GM18867 (cell line): ENCODE measurements around the gene CYB5R2.

Experiments
- ATAC-seq: cut with Tn5 transposase; IDR thresholded peaks from one replicate; pipeline ENCODE4 v1.9.1; 2021; ENCODE audit warnings: mild to moderate bottlenecking, moderate library complexity; ENCODE audit not compliant: unreplicated experiment

CYB5R2 gene

DNA sequence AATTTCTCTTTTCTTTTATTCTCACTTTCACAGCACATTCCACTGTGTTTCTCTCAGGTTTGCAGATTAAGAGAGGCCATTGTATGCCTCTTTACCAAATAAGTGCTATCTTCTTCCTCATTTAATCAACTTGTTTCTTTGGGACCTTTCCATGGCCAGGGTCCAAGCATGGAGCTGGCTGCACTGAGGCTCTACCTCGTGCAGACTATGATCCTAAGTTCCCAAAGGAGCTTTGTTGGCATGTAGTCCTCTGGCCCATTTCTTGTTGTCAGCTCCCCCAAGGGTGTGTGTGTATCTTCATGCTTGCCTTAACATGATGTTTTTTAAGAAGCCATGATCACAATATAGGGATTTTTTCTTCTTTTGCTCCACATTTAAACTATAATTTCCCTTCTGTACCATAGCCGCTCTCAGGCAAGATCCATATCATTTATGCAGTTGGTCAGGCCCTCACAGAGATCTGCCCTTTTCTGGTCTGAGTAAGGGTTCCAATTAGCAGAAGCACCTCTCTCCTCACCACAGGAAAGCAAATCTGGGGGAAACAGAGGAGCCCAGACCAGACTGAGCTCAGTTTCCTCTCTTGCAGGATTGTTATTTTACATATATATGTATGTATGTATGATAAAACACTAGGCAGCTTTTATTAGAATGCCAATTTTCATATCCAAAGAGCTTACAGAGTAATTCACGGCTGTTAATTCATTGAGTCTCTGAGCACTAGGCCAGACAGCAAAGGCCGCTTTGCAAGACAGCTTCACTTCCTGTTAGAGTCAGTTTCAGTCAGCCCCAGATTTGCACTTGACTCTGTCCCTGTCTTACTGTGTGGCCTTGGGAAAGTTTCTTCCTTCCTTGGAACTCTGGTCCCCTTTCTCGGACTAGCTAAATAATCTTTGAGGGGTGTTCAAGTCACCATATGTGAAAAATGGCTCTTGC, 34.3 kb downstream of the CYB5R2 start:
- ATAC-seq, result no peak

DNA sequence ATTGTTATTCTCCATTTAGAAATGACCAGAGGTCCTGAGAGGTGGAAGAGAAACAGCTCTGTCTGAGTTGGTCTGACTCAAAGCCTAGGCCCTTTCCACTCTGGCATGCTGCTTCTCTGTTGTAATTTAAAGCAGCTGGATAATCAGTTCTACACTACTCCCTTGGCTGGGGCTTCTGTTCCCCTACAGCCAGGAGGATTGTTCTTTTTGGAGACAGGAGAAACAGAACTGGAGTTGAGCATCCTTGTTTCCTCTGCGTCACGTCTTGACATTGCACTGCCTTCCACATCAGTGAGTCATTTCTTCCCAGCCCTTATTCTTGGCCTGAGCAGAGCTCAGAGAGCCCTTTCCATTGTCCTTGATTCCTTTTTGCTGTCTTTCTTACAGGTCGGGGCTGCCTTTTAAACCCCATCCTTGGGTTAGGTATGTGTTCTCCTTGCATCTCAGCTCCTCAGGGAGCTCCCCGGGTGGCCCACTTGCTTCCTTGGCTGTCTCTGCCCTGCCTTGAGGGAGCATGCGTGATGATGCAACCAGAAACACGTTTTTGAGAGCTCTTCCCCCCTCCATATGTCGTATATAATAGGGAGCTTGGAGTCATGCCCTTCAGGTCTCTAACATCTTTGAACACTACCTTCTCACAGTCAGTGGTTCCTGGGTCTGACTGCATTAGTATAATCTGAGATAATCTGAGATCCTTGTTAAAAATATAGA, 35.7 kb downstream of the CYB5R2 start:
- no peak for ATAC-seq

DNA sequence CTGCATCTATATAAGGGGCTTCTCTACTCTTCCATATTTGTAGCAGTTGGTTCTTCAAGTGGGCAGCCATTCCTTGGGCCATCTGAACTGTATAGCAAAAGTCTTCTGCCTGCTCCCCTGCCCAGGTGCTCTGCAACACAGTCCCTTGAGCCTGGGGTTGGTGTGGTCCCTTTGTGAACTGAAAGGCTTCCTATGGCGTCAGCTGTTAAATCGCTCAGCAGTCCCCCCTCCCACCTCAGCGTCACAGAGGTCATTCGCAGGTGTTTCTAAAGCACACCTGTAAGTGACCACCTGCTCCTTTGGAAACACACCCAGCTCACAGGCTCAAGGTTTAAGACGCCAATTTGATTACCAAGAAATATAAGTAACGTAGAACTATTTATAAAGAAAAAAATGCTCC, 37.0 kb downstream of the CYB5R2 start:
- ATAC-seq, result no peak

DNA sequence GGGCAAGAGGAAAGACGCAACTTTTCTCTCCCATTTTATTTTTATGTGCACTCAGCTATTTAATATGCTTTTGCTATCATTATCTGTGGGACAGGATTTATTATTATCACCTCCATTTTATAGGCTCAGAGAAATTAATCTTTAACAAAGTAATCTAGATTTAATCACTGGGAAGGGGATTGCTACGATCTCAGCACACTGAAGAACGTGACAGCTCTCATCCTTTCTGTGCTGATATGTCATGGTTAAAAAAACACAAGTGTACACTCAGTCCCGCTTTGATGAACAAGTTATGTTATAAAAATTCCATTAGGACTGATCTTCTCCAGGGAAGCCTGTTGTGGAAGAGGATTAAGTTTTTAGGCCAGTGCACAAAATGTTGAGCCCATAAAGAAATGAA, 37.6 kb downstream of the CYB5R2 start:
- ATAC-seq, result no peak

DNA sequence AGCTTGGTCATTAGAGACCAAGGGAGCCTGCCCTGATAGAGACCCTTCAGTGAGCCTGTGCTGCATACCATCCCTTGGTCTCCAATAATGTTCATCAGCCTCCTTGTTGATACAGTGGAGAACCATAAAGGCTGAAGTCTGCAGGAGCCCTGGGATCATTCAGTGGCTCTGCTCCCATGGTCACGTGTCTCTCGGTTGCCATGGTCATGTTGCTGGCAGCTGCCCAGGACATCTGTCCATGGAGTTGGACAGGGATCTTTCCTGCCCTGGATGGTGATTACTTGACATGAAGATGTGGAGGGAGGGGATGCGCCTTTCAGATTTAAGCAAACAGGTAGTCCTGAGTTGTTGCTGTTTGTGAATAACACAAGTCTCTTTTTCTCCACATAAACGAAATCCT, 38.2 kb downstream of the CYB5R2 start:
- no peak for ATAC-seq

DNA sequence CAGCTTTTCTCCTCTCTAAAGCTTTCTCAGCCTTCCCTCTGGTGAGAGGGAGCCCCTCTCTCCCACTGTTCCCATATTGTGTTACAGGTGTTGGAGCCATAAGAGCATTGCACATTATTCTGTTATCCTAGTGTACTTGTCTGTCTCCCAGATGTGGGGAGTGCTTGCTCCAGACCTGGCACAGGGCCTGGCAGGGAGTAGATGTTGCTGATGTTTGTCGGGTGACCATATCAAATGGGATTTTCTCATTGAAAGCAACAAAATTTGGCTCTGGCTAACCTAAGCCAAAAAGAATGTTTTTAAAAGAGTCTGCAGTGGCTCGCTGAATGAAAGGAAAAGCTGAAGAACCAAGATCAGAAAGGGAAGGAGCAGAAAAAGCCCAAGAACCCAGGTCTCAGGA, 41.1 kb downstream of the CYB5R2 start:
- no peak for ATAC-seq

DNA sequence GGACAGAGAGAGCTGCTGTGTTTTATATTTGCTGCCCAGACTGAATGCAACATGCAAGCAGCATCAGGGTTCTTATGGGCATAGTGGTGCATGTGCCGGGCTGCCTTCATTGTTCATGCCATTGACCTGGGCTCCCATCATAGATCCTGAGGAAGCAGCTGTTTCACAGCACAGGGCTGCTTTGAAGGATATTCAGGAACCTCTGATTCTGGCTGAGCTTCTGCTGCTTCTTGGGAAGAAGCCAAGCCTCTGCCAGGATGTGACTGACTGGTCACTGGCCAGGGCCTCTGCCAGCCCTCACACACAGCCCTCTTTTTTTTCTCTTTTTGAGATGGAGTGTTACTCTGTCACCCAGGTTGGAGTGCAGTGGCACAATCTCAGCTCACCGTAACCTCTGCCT, 43.3 kb downstream of the CYB5R2 start:
- no peak for ATAC-seq

DNA sequence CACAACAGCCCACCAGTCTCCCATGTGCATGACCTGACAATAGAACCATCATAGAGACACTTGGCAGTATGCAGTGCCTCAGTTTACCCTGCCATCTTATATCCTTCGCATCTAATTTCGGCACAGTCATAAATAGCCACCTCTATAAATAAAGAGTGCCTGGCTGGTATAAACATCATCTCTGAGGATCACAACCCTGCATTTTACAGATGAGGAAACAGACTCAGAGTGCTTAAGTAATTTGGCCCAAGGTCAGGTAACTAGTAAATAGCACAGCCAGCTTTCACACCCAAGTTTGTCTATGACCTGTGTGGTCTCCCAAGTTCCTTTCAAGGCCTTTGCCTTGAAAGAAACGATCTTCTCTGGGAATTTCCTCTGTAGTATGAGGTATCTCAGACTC, 44.6 kb downstream of the CYB5R2 start:
- ATAC-seq, result no peak

DNA sequence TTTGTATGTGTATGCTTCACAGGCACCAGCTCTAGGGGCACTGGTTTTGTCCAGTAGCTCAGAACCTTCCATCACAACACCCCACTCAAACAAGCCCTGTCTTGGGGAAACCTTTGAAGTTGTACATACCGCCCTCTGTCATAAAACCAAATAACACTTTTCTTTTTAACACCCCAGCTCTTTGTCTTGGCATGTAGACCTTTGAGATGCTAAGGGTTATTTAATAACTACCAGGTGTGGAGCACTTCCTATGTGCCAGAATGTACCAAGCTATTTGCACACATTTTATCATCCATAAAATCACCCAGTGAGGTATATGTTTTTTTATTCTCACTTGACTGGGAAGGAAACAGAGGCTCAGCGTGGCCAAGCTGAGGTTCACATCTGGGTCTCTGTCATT, 50.6 kb downstream of the CYB5R2 start:
- no peak for ATAC-seq

DNA sequence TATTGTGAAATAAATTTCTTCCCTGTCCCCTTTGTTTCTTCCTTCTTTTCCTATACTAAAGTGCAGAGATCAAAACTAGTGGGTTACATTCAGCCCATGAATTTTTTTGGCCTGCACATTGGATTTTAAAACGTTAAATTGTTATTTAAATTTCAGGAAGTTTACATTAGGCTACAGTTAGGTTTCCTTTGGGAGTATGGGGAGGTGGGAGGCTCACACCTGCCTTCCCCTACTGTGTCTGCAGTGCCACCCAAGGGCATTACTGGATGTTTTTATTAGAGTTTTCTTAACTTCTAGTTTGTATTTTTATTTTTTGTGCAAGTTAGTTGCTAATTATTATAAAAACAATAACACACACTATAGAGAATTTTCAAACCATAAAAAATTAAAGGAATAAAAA, 51.7 kb downstream of the CYB5R2 start:
- ATAC-seq, result no peak

DNA sequence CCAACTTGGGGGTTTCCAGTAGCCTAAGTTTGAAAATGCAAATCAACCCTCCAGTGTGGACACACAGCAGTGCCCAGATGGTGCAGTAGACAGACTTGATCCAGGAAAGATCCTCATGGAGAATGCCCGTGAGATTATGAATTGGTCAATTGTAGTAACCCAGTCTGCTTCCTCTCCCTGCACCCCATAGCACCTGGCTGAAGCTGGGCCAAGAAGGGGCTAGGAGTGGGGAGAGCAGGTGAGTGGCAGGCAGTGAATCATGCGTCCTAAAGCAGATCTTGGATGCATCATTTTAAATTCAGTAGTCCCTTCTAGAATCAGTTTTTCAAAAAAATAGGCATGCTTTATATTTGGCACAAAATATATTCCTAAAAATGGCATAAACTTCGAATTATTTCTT, 52.2 kb downstream of the CYB5R2 start:
- ATAC-seq, result no peak

DNA sequence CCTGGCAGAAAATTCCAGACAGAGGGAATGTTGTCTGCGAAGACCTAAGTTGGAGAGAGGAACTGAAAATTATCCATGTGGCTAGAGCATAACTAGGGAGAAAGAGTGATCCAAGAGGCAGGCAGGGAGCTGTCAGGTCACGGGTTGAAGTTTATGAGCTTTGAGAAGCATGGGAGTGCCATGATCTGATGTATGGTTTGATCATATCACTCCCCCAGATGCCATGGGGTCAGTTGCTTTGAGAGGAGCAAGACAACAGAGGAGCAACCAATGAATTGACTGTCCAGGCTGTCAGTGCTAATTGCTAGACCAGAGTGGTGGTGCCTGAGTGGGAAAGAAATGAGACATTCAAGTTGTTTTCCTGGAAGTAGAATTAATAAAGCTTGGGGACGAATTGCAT, 54.0 kb downstream of the CYB5R2 start:
- ATAC-seq, result no peak

DNA sequence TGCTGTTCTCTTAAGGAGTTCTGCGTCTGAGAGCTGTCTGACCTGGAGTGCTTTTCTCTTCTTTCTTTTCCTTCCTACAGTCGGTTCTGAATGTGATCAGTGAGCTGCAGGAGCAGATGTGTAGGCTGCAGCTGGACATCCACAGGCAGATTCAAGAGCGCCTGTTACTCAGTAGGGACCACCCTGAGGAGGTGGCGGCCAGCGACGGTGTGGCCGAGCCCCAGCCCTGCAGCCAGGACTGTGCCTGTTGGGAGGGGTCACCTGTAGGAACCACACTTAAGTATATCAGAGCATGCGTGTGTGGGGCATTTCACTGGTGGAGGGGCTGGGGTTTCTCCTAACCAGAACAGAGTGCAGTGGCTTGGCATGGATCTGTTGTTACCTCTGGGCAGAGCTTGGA, 56.3 kb downstream of the CYB5R2 start:
- no peak for ATAC-seq
